ENCODE results near the gene SLC26A1.

DNA sequence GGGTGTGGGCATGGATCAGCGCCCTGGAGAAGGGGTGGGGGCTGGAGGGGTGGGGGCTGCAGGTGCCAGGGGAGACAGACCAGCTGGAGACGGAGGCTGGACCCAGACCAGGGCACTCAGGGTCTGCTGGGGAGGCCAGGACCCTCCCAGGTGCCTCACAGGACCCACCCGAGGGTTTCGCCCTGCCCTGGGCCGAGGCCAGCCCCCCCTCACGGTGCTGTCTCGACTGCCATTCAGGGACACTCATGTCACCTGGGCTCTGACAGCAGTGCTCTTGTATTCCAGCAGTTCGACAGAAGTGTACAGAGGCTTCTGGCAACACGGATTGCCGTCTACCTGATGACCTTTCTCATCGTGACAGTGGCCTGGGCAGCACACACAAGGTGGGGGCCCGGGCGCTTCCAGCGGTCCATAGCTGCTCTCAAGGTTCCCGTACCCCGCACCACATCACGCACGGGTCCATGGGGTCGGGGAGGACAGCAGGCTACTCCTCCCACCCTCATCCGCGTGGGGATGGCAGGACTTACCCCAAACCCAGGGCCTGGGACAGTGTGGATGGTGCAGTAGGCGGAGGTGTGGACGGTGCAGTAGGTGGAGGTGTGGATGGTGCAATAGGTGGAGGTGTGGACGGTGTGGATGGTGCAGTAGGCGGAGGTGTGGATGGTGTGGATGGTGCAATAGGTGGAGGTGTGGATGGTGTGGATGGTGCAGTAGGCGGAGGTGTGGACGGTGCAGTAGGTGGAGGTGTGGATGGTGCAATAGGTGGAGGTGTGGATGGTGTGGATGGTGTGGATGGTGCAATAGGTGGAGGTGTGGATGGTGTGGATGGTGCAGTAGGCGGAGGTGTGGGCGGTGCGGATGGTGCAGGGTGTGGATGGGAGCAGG is 42.8 kb downstream of the SLC26A1 start:
- TF ChIP-seq CTCF (IDR thresholded peaks at IDR 0.05; ENCODE audit: low read length) (no peak), EZH2phosphoT487 (IDR thresholded peaks at IDR 0.05; ENCODE audit: low read length) (no peak), EZH2 (optimal IDR thresholded peaks at IDR 0.05; ENCODE audit: low read depth, low read length) (no peak)

Measured in MM.1S (cell line).